ENCODE measurements around the gene DPP8.
A peak's percentile ranks its signal among the peaks of the same experiment; 100 is the strongest.
"Not testable (repeated sequence)": the region's sequence is repeated elsewhere in the genome, so short reads cannot be mapped to it uniquely, and the experiment has no call there.

Gene DPP8

GRCh38 chr15:65516997-65517865 lies at the start of gene DPP8:
TSS of gene DPP8 (minus strand) at chr15:65517689. CDS start at chr15:65512553, 5,136 bp downstream.
- peak; percentile 83 to 92 for DNase-seq (ENCODE audit: extremely low read depth in 1 of 2, low read depth in 1 of 2)

- DNase-seq (ENCODE audit: extremely low read depth in 1 of 2, low read depth in 1 of 2), result no peak
Observed at GRCh38 chr15:65561934-65562333, 44.4 kb upstream of the DPP8 start.

- DNase-seq (ENCODE audit: extremely low read depth in 1 of 2, low read depth in 1 of 2), result no peak
Observed at GRCh38 chr15:65559941-65560340, 42.5 kb upstream of the DPP8 start.

- DNase-seq (ENCODE audit: extremely low read depth in 1 of 2, low read depth in 1 of 2), result no peak
Observed at GRCh38 chr15:65558997-65559760, 41.7 kb upstream of the DPP8 start.

GRCh38 chr15:65558336-65558735 lies 40.8 kb upstream of the DPP8 start:
- no peak for DNase-seq (ENCODE audit: extremely low read depth in 1 of 2, low read depth in 1 of 2)

- no peak for DNase-seq (ENCODE audit: extremely low read depth in 1 of 2, low read depth in 1 of 2)
Observed at GRCh38 chr15:65556622-65557021, 39.1 kb upstream of the DPP8 start.

GRCh38 chr15:65553691-65554090 lies 36.2 kb upstream of the DPP8 start:
- no peak for DNase-seq (ENCODE audit: extremely low read depth in 1 of 2, low read depth in 1 of 2)

- DNase-seq (ENCODE audit: extremely low read depth in 1 of 2, low read depth in 1 of 2), result not testable (repeated sequence)
Observed at GRCh38 chr15:65552851-65553250, 35.4 kb upstream of the DPP8 start.

- no peak for DNase-seq (ENCODE audit: extremely low read depth in 1 of 2, low read depth in 1 of 2)
Observed at GRCh38 chr15:65551183-65551582, 33.7 kb upstream of the DPP8 start.

GRCh38 chr15:65550681-65551098 lies 33.2 kb upstream of the DPP8 start:
- DNase-seq (ENCODE audit: extremely low read depth in 1 of 2, low read depth in 1 of 2), result no peak

GRCh38 chr15:65549288-65549687 lies 31.8 kb upstream of the DPP8 start:
- DNase-seq (ENCODE audit: extremely low read depth in 1 of 2, low read depth in 1 of 2), result not testable (repeated sequence)

GRCh38 chr15:65547841-65548240 lies 30.4 kb upstream of the DPP8 start:
- no peak for DNase-seq (ENCODE audit: extremely low read depth in 1 of 2, low read depth in 1 of 2)

GRCh38 chr15:65541231-65541820 lies 23.8 kb upstream of the DPP8 start:
- no peak for DNase-seq (ENCODE audit: extremely low read depth in 1 of 2, low read depth in 1 of 2)

- DNase-seq (ENCODE audit: extremely low read depth in 1 of 2, low read depth in 1 of 2), result no peak
Observed at GRCh38 chr15:65540314-65540713, 22.8 kb upstream of the DPP8 start.

- no peak for DNase-seq (ENCODE audit: extremely low read depth in 1 of 2, low read depth in 1 of 2)
Observed at GRCh38 chr15:65535192-65535591, 17.7 kb upstream of the DPP8 start.

- DNase-seq (ENCODE audit: extremely low read depth in 1 of 2, low read depth in 1 of 2), result no peak
Observed at GRCh38 chr15:65533057-65533756, 15.7 kb upstream of the DPP8 start.

GRCh38 chr15:65532738-65533051 lies 15.2 kb upstream of the DPP8 start:
- DNase-seq (ENCODE audit: extremely low read depth in 1 of 2, low read depth in 1 of 2), result no peak

GRCh38 chr15:65530318-65531111 lies 13.0 kb upstream of the DPP8 start, which contains the start of gene HACD3:
TSS of gene HACD3 (plus strand) at chr15:65530463. CDS start at chr15:65530632, 169 bp downstream.
- DNase-seq (ENCODE audit: extremely low read depth in 1 of 2, low read depth in 1 of 2), result peak; percentile 55 to 87

- DNase-seq (ENCODE audit: extremely low read depth in 1 of 2, low read depth in 1 of 2), result no peak
Observed at GRCh38 chr15:65529762-65530317, 12.4 kb upstream of the DPP8 start.
